HepG2 (cell line): ENCODE data around the gene CNTD1. TPM values are rescaled to one million over a fixed set of nuclear protein-coding genes. Genes with fewer than 3 reads are reported as not detected.

Source experiments
- ATAC-seq: fragments of 200-7000 bp; cut with Tn5 transposase; 3 replicates; pipeline ENCODE4 v1.9.1; 2020; ENCODE audit warnings: mild to moderate bottlenecking, moderate library complexity
- BruUV-seq: library from RNA; stranded (reverse); fragments of 400-500 nt; replicated peaks from 2 replicates; lab custom pipeline; 2021; lab: Mats Ljungman, UMichigan
- CTCF ChIA-PET: fragments of 300-600 bp; formaldehyde crosslinking; extraction: SDS; loops from one replicate; lab custom pipeline; 2021; ENCODE audit warnings: low total read pairs, inconsistent platforms, low intra/inter-chr PET ratio; lab: Yijun Ruan, JAX
- POLR2A ChIA-PET: fragments of 350-600 bp; sonication (Branson Sonifier 250); formaldehyde crosslinking; loops from one replicate; lab custom pipeline; 2020; ENCODE audit warnings: antibody characterized with exemption, inconsistent platforms; lab: Yijun Ruan, JAX
- DNase-seq: peaks from one replicate; pipeline ENCODE4 v3.0.0-alpha.2; 2015; ENCODE audit warnings: low spot score
- FAIRE-seq: peaks from 3 replicates; lab custom pipeline; 2011; peaks lifted over from hg19 to GRCh38; lab: Jason Lieb, UNC
- H2AFZ ChIP-seq: one replicate; pipeline ENCODE4 v1.6.1; 2011; ENCODE audit warnings: low read length, inconsistent platforms
- H3K27ac ChIP-seq: fragments of 300-600 bp; 3 replicates; pipeline ENCODE4 v1.8.0; 2011; ENCODE audit warnings: mixed run types, mild to moderate bottlenecking, mixed read lengths, low read length, inconsistent platforms; ENCODE audit not compliant: insufficient read depth; ENCODE audit errors: extremely low read length
- H3K27me3 ChIP-seq, 2 experiments: fragments of 200-600 bp in 1 of 2; 2 replicates in 1 of 2; 3 replicates in 1 of 2; pipeline versions ENCODE4 v1.6.0 to v1.8.0; 2011; ENCODE audit warnings: low read length in 2 of 2, mild to moderate bottlenecking in 2 of 2, moderate library complexity in 2 of 2, inconsistent platforms in 1 of 2; ENCODE audit not compliant: insufficient read depth in 2 of 2, control insufficient read depth in 1 of 2
- H3K36me3 ChIP-seq, 2 experiments: fragments of 200-600 bp in 1 of 2; replicated peaks in 1 of 2; 2 replicates in 1 of 2; 3 replicates in 1 of 2; pipeline versions ENCODE4 v1.5.1 to v1.8.0; 2011; ENCODE audit warnings: low read length in 2 of 2, inconsistent platforms in 1 of 2; ENCODE audit not compliant: insufficient read depth in 2 of 2, control insufficient read depth in 1 of 2
- H3K4me1 ChIP-seq: 2 replicates; pipeline ENCODE4 v1.5.1; 2012; ENCODE audit warnings: low read length, inconsistent platforms; ENCODE audit not compliant: insufficient read depth
- H3K4me2 ChIP-seq: 2 replicates; pipeline ENCODE4 v1.6.0; 2011; ENCODE audit warnings: low read depth, low read length, inconsistent platforms
- H3K4me3 ChIP-seq, 3 experiments: fragments of 200-600 bp in 1 of 3; sonication (generic), shearing (Covaris generic) in 1 of 3; replicated peaks in 1 of 3; 2 replicates each; pipeline ENCODE4 v1.5.1; 2011 to 2016; ENCODE audit warnings: low read length in 3 of 3, inconsistent platforms in 2 of 3, low read depth in 2 of 3, mild to moderate bottlenecking in 2 of 3, control low read depth in 1 of 3, mixed read lengths in 1 of 3; ENCODE audit not compliant: insufficient read depth in 1 of 3
- H3K79me2 ChIP-seq: one replicate; pipeline ENCODE4 v1.6.1; 2011; ENCODE audit warnings: low read length, inconsistent platforms; ENCODE audit not compliant: insufficient read depth
- H3K9ac ChIP-seq: 2 replicates; pipeline ENCODE4 v1.6.0; 2011; ENCODE audit warnings: mild to moderate bottlenecking, low read depth, low read length, inconsistent platforms; ENCODE audit not compliant: insufficient read depth
- H3K9me3 ChIP-seq: 2 replicates; pipeline ENCODE4 v1.5.1; 2012; ENCODE audit warnings: mild to moderate bottlenecking, low read length
- H4K20me1 ChIP-seq: 2 replicates; pipeline ENCODE4 v1.6.0; 2011; ENCODE audit warnings: inconsistent platforms, mild to moderate bottlenecking, low read length, moderate library complexity; ENCODE audit not compliant: insufficient read depth
- DMAP1 ChIP-seq: IDR thresholded peaks from 2 replicates; pipeline ENCODE4 v1.6.1; 2016
- GZF1 ChIP-seq: sonication (generic); formaldehyde crosslinking; IDR thresholded peaks from 2 replicates; pipeline ENCODE4 v1.5.1; 2020; ENCODE audit warnings: mild to moderate bottlenecking, missing genetic modification reagents
- MED8 ChIP-seq: sonication (generic); formaldehyde crosslinking; IDR thresholded peaks from 2 replicates; pipeline ENCODE4 v1.8.1; 2023; ENCODE audit warnings: mild to moderate bottlenecking, missing genetic modification reagents; ENCODE audit not compliant: insufficient replicate concordance
- SMAD3 ChIP-seq: sonication (generic); formaldehyde crosslinking; IDR thresholded peaks from 2 replicates; pipeline ENCODE4 v1.4.0; 2020; ENCODE audit warnings: missing genetic modification reagents
- SP140L ChIP-seq: sonication (generic); formaldehyde crosslinking; IDR thresholded peaks from 2 replicates; pipeline ENCODE4 v1.4.0; 2020; ENCODE audit warnings: missing genetic modification reagents, borderline replicate concordance
- ZNF550 ChIP-seq: sonication (generic); formaldehyde crosslinking; IDR thresholded peaks from 2 replicates; pipeline ENCODE4 v1.4.0; 2020; ENCODE audit warnings: mild to moderate bottlenecking, missing genetic modification reagents, borderline replicate concordance
- WGBS: methylation state at CpG from one replicate; pipeline ENCODE4 v1.1.6; 2017; ENCODE audit warnings: low lambda C conversion rate; 5-methylcytosine and 5-hydroxymethylcytosine counted together
- in situ Hi-C: cut with HindIII; loops from 2 replicates; pipeline ENCODE4 v1.10.0; 2017; ENCODE audit warnings: low pct_unique_long_range_greater_than_20kb; ENCODE audit not compliant: extremely low pct_ligation_motif_present
- intact Hi-C: fragments of 100-400 bp; cut with micrococcal nuclease; formaldehyde crosslinking; loops from one replicate; pipeline ENCODE4 v1.10.0; 2022; ENCODE audit not compliant: unreplicated experiment
- polyA plus RNA-seq, 8 experiments: library from polyadenylated mRNA; depleted of rRNA in 3 of 8; stranded (reverse) in 7 of 8; unstranded in 1 of 8; fragments of >200 nt; fragmentation: Illumina TruSeq in 4 of 8; extraction: Trizol in 4 of 8; gene quantifications; 2 replicates each; pipeline versions ENCODE4 v1.2.1 to v1.2.3, GENCODE V29; 2011 to 2016; ENCODE audit warnings: low read depth in 4 of 8, missing spikeins in 1 of 8, mixed read lengths in 1 of 8; ENCODE audit not compliant: insufficient read depth in 1 of 8
- total RNA-seq, 5 experiments: library from RNA; depleted of rRNA; stranded (reverse); fragments of >200 nt; fragmentation: Illumina TruSeq; extraction: Trizol; gene quantifications; 2 replicates each; pipeline ENCODE4 v1.2.3, GENCODE V29; 2016; ENCODE audit warnings: low read depth in 1 of 5
- TF ChIP-seq, protein P1 (sequence below): sonication (generic); formaldehyde crosslinking; IDR thresholded peaks from 2 replicates; pipeline ENCODE4 v1.5.1; 2020; ENCODE audit warnings: missing genetic modification reagents, mild to moderate bottlenecking, borderline replicate concordance
- TF ChIP-seq, protein P2 (sequence below): sonication (generic); formaldehyde crosslinking; conservative IDR thresholded peaks from 2 replicates; pipeline ENCODE4 v1.4.0; 2020; ENCODE audit warnings: missing genetic modification reagents
- TF ChIP-seq, protein P3 (sequence below): IDR thresholded peaks from 2 replicates; pipeline ENCODE4 v1.6.1; 2016; ENCODE audit warnings: mild to moderate bottlenecking, missing biosample characterization, missing genetic modification reagents
- TF ChIP-seq, protein P4 (sequence below): sonication (generic); formaldehyde crosslinking; IDR thresholded peaks from 2 replicates; pipeline ENCODE4 v1.5.0; 2020; ENCODE audit warnings: missing genetic modification reagents
- TF ChIP-seq, protein P5 (sequence below): sonication (generic); formaldehyde crosslinking; IDR thresholded peaks from 2 replicates; pipeline ENCODE4 v1.4.0; 2020; ENCODE audit warnings: missing genetic modification reagents, borderline replicate concordance
- TF ChIP-seq, protein P6 (sequence below): sonication (generic); formaldehyde crosslinking; IDR thresholded peaks from 2 replicates; pipeline ENCODE4 v1.4.0; 2020; ENCODE audit warnings: mild to moderate bottlenecking, missing genetic modification reagents

Gene CNTD1
- total and polyA plus RNA-seq, 2 of the 13 experiments (the other 11 are each of a cell fraction or from before 2014, with no cell fraction given) = 0.11 to 0.15 TPM

DNA sequence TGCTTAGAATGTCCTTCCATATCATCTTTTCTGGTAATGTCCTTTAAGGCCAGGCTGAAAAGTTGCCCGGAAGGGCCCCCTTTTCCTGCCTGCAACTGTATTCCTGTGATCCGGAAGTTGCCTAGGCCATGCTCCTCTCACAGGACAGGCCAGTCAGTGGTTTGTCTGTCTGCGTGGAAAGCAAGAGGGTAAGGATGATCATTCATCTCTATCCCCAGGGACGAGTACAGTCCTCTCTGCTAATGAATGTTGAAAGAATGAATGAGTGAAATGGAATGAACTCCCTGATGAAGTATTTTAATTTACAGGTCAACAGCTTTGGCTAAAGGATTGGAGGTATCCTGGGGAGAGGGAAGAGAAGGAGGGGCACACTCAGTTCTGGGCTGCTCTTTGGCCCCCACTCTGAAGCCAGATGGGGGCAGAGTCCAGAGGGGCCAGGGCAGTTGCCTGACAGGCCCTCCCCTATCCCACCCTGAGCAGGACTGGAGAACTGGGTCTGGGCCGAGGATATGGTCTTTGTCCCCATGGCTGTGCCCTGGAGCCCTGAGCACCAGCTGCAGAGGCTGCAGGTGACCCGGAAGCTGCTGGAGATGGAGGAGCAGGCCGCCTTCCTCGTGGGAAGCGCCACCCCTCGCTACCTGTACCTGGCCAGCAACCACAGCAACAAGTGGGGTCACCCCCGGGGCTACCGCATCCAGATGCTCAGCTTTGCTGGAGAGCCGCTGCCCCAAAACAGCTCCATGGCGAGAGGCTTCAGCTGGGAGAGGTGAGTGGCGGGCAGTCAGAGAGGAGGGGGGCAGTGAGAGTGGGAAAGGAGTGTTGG, 55.5 kb downstream of the CNTD1 start:
- BruUV-seq = TSS peak; percentile 49
- POLR2A ChIA-PET = interaction anchor here (1.1 to 4.1 kb wide), 10 partner anchors 9 to 144 kb away, joined by 3 to 36 read pairs (median 8); partner anchors contain the start of genes AOC2, PSME3, RPL27 and VPS25
- TF ChIP-seq, protein P1, sequence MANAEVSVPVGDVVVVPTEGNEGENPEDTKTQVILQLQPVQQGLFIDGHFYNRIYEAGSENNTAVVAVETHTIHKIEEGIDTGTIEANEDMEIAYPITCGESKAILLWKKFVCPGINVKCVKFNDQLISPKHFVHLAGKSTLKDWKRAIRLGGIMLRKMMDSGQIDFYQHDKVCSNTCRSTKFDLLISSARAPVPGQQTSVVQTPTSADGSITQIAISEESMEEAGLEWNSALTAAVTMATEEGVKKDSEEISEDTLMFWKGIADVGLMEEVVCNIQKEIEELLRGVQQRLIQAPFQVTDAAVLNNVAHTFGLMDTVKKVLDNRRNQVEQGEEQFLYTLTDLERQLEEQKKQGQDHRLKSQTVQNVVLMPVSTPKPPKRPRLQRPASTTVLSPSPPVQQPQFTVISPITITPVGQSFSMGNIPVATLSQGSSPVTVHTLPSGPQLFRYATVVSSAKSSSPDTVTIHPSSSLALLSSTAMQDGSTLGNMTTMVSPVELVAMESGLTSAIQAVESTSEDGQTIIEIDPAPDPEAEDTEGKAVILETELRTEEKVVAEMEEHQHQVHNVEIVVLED (CRISPR knock-in tag) = peak; percentile 55; the same call in 1 of the 2 replicates
- TF ChIP-seq ZNF550 (CRISPR knock-in tag) (no peak), GZF1 (CRISPR knock-in tag) (peak; percentile 21; the same call in 1 of the 2 replicates), DMAP1 (CRISPR knock-in tag) (peak; percentile 45; the same call in 1 of the 2 replicates), SP140L (CRISPR knock-in tag) (no peak), SMAD3 (no peak), MED8 (CRISPR knock-in tag) (peak; percentile 39)
- TF ChIP-seq, protein P2, sequence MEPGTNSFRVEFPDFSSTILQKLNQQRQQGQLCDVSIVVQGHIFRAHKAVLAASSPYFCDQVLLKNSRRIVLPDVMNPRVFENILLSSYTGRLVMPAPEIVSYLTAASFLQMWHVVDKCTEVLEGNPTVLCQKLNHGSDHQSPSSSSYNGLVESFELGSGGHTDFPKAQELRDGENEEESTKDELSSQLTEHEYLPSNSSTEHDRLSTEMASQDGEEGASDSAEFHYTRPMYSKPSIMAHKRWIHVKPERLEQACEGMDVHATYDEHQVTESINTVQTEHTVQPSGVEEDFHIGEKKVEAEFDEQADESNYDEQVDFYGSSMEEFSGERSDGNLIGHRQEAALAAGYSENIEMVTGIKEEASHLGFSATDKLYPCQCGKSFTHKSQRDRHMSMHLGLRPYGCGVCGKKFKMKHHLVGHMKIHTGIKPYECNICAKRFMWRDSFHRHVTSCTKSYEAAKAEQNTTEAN (CRISPR knock-in tag) = 0 out of 2 replicates have a peak, but pooled peaks have one; percentile 21
- TF ChIP-seq, protein P3, sequence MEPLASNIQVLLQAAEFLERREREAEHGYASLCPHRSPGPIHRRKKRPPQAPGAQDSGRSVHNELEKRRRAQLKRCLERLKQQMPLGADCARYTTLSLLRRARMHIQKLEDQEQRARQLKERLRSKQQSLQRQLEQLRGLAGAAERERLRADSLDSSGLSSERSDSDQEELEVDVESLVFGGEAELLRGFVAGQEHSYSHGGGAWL (CRISPR knock-in tag) = no peak
- TF ChIP-seq, protein P4, sequence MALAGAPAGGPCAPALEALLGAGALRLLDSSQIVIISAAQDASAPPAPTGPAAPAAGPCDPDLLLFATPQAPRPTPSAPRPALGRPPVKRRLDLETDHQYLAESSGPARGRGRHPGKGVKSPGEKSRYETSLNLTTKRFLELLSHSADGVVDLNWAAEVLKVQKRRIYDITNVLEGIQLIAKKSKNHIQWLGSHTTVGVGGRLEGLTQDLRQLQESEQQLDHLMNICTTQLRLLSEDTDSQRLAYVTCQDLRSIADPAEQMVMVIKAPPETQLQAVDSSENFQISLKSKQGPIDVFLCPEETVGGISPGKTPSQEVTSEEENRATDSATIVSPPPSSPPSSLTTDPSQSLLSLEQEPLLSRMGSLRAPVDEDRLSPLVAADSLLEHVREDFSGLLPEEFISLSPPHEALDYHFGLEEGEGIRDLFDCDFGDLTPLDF (CRISPR knock-in tag) = 0 out of 2 replicates have a peak, but pooled peaks have one; percentile 46
- TF ChIP-seq, protein P5, sequence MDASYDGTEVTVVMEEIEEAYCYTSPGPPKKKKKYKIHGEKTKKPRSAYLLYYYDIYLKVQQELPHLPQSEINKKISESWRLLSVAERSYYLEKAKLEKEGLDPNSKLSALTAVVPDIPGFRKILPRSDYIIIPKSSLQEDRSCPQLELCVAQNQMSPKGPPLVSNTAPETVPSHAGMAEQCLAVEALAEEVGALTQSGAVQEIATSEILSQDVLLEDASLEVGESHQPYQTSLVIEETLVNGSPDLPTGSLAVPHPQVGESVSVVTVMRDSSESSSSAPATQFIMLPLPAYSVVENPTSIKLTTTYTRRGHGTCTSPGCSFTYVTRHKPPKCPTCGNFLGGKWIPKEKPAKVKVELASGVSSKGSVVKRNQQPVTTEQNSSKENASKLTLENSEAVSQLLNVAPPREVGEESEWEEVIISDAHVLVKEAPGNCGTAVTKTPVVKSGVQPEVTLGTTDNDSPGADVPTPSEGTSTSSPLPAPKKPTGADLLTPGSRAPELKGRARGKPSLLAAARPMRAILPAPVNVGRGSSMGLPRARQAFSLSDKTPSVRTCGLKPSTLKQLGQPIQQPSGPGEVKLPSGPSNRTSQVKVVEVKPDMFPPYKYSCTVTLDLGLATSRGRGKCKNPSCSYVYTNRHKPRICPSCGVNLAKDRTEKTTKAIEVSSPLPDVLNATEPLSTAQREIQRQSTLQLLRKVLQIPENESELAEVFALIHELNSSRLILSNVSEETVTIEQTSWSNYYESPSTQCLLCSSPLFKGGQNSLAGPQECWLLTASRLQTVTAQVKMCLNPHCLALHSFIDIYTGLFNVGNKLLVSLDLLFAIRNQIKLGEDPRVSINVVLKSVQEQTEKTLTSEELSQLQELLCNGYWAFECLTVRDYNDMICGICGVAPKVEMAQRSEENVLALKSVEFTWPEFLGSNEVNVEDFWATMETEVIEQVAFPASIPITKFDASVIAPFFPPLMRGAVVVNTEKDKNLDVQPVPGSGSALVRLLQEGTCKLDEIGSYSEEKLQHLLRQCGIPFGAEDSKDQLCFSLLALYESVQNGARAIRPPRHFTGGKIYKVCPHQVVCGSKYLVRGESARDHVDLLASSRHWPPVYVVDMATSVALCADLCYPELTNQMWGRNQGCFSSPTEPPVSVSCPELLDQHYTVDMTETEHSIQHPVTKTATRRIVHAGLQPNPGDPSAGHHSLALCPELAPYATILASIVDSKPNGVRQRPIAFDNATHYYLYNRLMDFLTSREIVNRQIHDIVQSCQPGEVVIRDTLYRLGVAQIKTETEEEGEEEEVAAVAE (CRISPR knock-in tag) = no peak
- TF ChIP-seq, protein P6, sequence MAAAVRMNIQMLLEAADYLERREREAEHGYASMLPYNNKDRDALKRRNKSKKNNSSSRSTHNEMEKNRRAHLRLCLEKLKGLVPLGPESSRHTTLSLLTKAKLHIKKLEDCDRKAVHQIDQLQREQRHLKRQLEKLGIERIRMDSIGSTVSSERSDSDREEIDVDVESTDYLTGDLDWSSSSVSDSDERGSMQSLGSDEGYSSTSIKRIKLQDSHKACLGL (CRISPR knock-in tag) = peak; percentile 81

More for the DNA sequence above, 55.5 kb downstream of the CNTD1 start:
- peak overlapping the region; percentile 77 for H3K27ac ChIP-seq
- H3K27me3 ChIP-seq = no peaks in the 10 kb centered on the region
- ATAC-seq = peak; percentile 74
- H3K9me3 ChIP-seq = no peaks in the 10 kb centered on the region
- FAIRE-seq = peak; percentile 59
- in situ Hi-C loops (no loop called here), intact Hi-C loops (loop anchor here (2.0 kb wide), 1 partner anchor 13 kb away; no protein-coding TSS in a partner anchor)
- CTCF ChIA-PET = no interaction called here
- peak overlapping the region; percentile 32 for H3K9ac ChIP-seq
- peak; percentile 39 for DNase-seq
- peaks cover 10% of the 10 kb centered on the region for H3K79me2 ChIP-seq
- no peaks in the 10 kb centered on the region for H4K20me1 ChIP-seq
- peak overlapping the region; percentile 80 for H3K4me2 ChIP-seq
- no peak overlapping the region for H2AFZ ChIP-seq
- 11% methylated on average over 13 of the region's 15 CpGs for WGBS
- peaks cover 76% of the 10 kb centered on the region for H3K4me1 ChIP-seq
- no peaks in the 10 kb centered on the region; a peak in 1 of 5 replicates for H3K36me3 ChIP-seq
- peak overlapping the region; percentile 52 to 71 (median 53); a peak in 5 of 6 replicates for H3K4me3 ChIP-seq
